ENCODE results near the gene NCF4. TPM values are rescaled to one million over a fixed set of nuclear protein-coding genes. Genes with fewer than 3 reads are reported as not detected.

NCF4 gene
- total RNA-seq, 2 donors from 2014 or later, result 4.4 to 8.5 TPM

- DNase-seq, result no peak
- Histone ChIP-seq H3K27me3 (no peaks in the 10 kb centered on the region), H3K36me3 (no peaks in the 10 kb centered on the region), H3K27ac (no peak overlapping the region), H3K4me3 (no peak overlapping the region), H3K4me1 (no peaks in the 10 kb centered on the region), H3K9ac (ENCODE audit: low read depth in 2 of 2, low read length in 2 of 2) (no peak overlapping the region), H3K9me3 (no peaks in the 10 kb centered on the region)
- TF ChIP-seq CTCF (IDR thresholded peaks at IDR 0.05), result no peak
- intact Hi-C loops (cut with DNase I), result no loop called here
Observed at GRCh38 chr22:36830601-36831000, 30.2 kb upstream of the NCF4 start.

GRCh38 chr22:36831206-36831605 lies 29.6 kb upstream of the NCF4 start:
- intact Hi-C loops (cut with DNase I), result no loop called here
- Histone ChIP-seq H3K9ac (ENCODE audit: low read depth in 2 of 2, low read length in 2 of 2) (no peak overlapping the region), H3K9me3 (no peaks in the 10 kb centered on the region), H3K36me3 (no peaks in the 10 kb centered on the region), H3K4me3 (no peak overlapping the region), H3K4me1 (no peaks in the 10 kb centered on the region), H3K27ac (no peak overlapping the region), H3K27me3 (no peaks in the 10 kb centered on the region)
- no peak for DNase-seq
- TF ChIP-seq CTCF (IDR thresholded peaks at IDR 0.05), result no peak

GRCh38 chr22:36831717-36832116 lies 29.1 kb upstream of the NCF4 start:
- no peak for DNase-seq
- Histone ChIP-seq H3K27ac (no peak overlapping the region), H3K9ac (ENCODE audit: low read depth in 2 of 2, low read length in 2 of 2) (no peak overlapping the region), H3K27me3 (no peaks in the 10 kb centered on the region), H3K4me3 (no peak overlapping the region), H3K4me1 (no peaks in the 10 kb centered on the region), H3K9me3 (no peaks in the 10 kb centered on the region), H3K36me3 (no peaks in the 10 kb centered on the region)
- intact Hi-C loops (cut with DNase I), result no loop called here
- no peak for TF ChIP-seq CTCF (IDR thresholded peaks at IDR 0.05)

- no peak for TF ChIP-seq CTCF (IDR thresholded peaks at IDR 0.05)
- Histone ChIP-seq H3K4me3 (no peak overlapping the region), H3K27ac (no peak overlapping the region), H3K27me3 (no peaks in the 10 kb centered on the region), H3K9me3 (no peaks in the 10 kb centered on the region), H3K9ac (ENCODE audit: low read depth in 2 of 2, low read length in 2 of 2) (no peak overlapping the region), H3K36me3 (no peaks in the 10 kb centered on the region), H3K4me1 (no peaks in the 10 kb centered on the region)
- intact Hi-C loops (cut with DNase I), result no loop called here
- DNase-seq, result no peak
Observed at GRCh38 chr22:36833073-36833472, 27.7 kb upstream of the NCF4 start.

GRCh38 chr22:36835903-36836302 lies 24.9 kb upstream of the NCF4 start:
- H3K27me3 ChIP-seq, result no peaks in the 10 kb centered on the region
- H3K27ac ChIP-seq, result no peak overlapping the region
- TF ChIP-seq CTCF (IDR thresholded peaks at IDR 0.05), result no peak
- no peak for DNase-seq
- H3K4me1 ChIP-seq, result no peaks in the 10 kb centered on the region
- H3K4me3 ChIP-seq, result no peak overlapping the region
- H3K9me3 ChIP-seq, result no peaks in the 10 kb centered on the region
- intact Hi-C loops (cut with DNase I), result no loop called here
- H3K9ac ChIP-seq (ENCODE audit: low read depth in 2 of 2, low read length in 2 of 2), result no peak overlapping the region
- no peaks in the 10 kb centered on the region for H3K36me3 ChIP-seq

Data from colonic mucosa (tissue), 4 donors.